EH (cell line): ENCODE data around the gene IGSF3.
"Not testable (repeated sequence)": the region's sequence is repeated elsewhere in the genome, so short reads cannot be mapped to it uniquely, and the experiment has no call there.

ENCODE experiments used
- DNase-seq: peaks from one replicate; pipeline ENCODE4 v3.0.0-alpha.2; 2015; ENCODE audit warnings: low read depth

The IGSF3 gene

DNA sequence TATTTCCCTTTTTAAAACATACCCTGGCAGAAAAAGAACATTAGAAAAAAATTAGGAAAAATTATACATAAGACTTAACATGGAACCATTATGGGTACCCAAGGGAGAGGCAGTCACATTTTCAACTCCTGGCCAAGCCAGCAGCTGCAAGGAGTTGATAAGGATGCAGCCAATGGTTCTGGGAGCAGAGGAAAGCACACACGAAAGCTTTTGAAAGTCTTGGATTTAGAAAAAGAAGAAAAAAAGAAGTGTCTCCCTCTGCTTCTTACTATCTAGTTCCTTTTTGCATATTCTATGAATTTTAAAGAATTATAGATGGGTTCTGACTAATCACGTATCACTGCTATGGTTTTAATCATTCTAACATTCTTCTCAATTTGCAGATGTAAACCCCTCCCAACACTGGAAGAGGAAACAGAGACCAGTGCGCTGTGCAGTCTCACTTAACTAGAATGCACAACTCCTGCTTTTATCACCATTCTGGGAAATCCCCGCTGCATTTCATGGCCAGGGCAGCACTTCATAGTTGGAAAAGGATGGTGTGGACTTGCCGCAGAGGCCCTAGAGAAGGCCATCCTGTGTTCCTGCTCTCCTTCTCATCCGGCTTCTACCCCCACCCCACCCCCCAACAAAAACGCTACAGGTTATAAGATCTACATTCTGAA lies 94.0 kb downstream of the IGSF3 start:
- DNase-seq, result peak; percentile 43

DNA sequence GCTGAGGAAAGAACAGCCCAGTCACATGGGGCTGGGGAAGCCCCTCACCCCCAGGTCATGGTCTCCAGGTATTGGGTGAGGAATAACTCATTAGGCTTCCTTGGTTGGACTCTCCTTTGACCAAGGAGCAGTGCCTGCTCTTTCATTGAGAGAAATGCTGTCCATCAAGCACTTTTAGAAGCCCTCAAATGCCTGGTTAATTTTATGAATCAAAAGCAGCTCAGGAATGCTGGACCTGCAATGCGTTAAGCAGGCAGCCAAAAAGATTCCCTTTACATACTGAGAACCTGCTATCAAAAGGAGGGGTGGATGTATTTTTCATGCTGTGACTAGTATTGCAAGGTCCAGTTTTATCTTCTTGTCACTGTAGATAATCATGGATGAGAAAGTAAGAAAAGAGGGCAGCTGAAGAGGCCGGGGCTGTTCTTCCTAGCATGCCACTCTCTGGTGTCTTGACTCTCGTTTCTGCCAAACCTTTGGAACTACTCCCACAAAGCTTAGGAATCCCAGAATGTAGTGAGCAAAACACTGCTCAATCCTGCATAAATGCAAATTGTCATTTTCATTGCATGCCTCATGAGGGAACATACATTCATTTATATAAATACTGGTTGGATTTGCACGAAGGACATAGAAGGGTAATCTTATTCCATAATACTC lies 94.6 kb downstream of the IGSF3 start:
- DNase-seq, result peak; percentile 11

DNA sequence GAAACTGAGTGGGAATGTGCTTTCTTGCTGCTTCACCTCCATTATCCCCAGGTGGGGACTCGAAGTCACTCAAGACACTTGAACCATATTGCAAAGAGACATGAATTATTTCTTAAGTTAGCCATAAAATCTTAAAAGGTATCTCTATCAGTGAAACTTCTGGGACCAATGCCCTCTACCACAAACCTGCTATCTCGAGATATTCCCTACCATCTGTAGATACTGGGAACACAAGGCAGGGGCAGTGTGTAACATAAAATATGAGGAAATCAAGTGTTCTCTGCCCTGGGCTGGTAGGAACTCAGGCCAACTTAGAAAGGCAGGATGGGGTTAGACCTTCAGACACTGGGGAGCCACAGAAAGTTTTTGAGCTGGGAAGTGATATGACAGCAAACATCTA lies 95.4 kb downstream of the IGSF3 start:
- DNase-seq, result no peak

DNA sequence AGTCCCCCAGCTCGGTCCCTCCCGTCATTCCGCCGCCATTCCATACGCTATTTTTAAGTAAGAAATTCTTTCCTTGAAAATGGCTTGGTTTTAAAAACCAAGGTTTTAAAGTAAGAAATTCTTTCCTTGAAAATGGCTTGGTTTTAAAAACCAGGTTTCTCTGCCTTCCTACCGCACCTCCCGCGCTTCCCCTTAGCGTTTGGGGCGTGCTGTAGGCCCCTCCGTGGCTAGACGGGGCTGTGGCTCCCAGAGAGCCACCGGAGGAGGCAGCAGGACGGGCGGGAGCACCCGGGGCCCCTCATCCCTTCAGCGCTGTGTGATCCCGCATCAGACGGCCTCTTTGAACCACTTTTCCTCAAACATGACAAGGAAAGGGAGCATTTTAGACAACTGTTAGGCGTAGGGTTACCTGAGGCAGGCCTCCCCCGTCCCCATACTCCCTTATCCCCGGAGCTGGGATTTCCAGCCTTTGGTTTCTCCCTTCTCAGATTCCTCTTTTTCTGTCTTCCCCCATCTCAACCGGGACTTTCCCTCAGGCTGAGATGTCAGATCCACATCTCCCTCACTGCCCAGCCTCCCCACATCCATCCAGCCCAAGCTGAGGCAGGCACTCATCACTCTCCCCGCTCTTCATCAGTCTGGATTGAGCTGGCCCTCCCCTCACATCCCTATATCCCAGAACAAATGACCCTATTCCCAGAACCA lies 96.2 kb downstream of the IGSF3 start:
- DNase-seq, result no peak

DNA sequence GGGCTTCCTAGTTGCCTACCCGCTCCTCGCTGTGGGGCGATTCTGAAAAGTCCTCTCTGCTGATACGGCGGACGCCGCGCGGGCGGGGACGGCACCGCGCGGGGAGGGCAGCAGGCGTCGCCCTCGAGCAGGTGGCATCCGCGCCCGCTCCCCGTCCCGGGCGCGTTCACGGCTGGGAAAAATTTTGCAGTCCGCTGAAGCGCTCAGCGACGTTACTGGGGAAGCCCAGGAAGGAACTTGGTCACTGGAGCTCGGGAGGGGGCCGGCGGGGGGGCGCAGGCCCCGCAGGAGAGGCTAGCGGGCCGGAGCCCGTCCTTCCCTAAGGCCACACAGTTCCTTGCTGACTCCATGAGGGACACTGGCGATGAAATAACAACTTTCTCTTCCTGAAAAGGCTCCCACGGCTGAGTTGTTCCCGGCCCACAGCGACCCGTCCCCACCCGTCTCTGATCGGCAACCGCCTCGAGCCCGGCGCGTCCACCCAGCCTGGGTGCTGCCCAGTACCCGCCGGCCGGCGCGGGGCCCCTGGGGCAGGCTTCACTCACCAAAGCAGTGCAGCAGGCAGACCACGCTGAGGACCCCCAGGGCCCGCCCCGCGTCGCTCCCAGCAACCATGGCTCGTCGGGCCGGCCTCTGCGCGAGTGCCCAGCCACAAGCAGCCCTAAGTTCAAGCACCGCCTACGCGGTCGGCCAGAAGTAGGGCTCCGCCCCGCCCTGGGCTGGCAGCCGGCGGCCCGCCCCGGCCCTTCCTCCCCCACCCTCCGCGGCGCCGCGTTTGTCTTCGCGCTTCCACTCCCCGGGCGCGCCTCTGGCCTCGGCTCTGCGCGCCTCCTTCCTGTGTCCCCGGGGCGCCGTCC lies 96.9 kb downstream of the IGSF3 start, which contains the start of gene CD58:
CD58 (minus strand) TSS at position 669 of the 857 bp plus-strand sequence; CDS start at position 615, 54 bp downstream.
- peak; percentile 86 for DNase-seq

DNA sequence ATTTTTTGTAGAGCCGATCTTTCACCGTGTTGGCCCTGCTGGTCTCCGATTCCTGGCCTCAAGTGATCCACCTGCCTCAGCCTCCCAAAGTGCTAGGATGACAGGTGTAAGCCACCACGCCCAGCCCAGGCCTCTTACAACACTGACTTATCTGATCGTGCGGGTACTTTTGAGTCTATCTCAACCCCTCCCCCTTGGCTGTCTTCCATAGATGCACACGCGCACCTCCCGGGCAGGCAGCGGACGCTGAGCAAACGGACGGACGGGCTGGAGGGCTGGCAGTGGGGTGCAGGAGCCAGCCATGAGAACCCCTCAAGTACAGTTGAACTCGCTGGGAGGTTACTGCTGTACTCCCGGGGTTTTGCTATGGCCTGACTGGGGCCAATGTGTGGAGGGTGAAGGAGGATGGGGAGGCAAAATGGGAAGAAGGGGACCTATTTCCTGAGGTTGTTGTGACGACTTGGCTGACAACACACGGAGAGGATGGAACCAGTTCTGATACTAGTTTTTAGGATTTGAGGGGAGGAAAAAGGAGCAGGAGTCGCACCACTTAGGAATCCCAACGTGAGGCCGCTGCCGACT lies 97.7 kb downstream of the IGSF3 start:
- no peak for DNase-seq

DNA sequence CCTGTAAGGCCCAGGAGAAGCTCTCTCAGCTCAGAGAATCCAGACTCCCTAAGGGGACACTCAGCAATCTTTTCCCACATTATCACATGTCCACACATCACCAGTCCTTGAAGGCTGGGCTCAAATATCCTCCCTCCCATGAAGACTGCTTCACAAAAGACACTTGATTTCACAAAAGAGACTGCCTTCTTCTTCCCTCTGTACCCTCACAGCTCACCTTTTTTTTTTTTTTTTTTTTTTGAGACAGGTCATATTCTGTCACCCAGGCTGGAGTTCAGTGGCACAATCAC lies 98.2 kb downstream of the IGSF3 start:
- no peak for DNase-seq

DNA sequence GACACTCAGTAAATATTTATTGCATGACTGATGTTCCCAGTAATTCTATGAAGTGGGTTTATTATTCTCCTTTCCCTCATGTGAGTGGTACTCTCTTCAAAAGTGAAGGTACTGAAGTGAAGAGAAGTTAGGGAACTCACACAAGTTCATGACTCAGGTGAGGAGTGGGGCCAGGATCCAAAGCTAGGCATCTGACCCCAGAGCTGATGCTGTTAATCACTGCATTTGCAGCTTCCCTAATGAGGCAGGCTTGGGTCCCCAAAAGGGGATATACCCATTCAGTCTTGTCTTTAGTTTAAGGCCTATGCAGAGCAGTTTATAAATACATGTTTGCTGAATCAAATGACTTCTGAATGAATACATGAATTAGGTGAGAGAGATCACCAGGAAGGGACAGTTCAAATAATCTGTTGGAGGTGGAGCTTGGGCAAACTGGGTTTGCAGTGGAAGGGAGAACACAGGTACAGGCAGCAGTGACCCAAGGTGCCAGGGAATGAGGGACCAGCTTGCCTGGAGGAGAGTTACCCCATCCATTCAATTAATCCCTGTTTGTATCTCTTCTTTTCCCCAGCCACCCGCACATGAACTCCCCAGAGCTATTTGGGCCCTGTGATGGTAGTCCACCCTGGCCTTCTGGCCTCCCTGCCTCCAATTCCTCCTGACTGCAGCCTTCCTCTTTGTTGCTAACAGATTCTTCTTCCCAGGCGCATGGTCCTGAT lies 98.7 kb downstream of the IGSF3 start:
- no peak for DNase-seq

DNA sequence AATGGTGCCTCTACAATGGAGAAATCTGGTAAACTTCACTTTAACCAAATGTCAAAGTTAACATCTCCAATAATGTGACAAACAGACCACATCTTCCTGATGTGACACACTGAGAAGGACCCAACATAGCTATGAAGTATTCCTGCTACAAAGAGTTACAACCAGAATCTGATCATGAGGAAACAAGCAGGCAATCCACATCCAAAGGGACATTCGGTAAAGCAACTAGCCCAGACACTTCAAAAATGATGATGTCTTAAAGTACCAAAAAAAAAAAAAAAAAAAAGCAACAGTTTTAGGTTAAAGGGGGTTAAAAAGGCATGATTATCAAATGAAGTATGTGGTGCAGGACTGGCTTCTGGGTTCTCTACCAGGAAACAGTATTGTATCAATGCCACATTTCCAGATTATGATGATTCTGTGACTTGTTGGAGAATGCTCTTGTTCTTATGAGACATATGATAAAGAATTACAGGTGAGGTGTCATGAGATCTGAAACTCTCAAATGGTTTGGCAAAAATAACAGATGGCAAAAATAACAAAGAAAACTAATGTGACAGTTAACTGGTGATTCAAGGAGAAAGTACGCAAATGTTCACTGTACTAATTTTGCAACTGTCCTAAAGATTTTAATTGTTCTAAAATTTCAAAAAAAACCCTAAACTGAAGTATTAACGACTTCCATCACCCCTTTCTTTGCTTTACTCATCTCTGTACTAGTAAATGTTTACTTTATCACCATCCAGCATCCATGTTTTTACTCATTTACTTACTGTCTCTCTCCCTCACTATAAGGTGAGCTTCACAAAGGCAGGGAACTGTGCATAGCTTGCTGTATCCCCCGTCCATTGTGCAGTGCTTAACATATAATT lies 99.5 kb downstream of the IGSF3 start:
- no peak for DNase-seq

DNA sequence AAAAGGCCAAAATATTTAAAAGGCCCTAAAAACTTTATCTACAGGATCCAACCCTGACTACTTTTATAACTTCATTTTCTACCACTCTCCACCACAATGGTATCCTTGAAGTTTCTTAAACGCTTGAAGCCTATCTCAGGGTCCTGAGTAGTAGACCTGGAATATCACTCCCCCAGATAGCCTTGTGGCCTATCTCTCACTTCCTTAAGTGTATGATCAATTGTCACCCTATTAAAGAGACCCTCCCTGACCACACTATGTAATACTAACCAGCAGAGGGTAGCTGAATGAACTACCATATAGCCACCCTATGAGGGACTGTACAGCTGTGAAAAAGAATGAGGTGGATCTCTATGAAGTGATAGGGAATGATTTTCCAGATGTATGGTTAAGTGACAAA lies 102.3 kb downstream of the IGSF3 start:
- DNase-seq, result no peak

DNA sequence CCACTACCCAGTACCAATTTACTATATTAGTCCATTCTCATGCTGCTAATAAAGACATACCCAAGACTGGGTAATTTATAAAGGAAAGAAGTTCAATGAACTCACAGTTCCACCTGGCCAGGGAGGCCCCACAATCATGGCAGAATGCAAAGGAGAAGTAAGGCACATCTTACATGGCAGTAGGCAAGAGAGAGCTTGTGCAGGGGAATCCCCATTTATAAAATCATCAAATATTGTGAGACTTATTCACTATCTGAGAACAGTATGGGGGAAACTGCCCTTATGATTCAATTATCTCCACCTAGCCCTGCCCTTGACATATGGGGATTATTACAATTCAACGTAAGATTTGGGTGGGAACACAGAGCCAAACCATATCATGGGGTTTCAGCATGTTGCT lies 103.1 kb downstream of the IGSF3 start:
- no peak for DNase-seq

DNA sequence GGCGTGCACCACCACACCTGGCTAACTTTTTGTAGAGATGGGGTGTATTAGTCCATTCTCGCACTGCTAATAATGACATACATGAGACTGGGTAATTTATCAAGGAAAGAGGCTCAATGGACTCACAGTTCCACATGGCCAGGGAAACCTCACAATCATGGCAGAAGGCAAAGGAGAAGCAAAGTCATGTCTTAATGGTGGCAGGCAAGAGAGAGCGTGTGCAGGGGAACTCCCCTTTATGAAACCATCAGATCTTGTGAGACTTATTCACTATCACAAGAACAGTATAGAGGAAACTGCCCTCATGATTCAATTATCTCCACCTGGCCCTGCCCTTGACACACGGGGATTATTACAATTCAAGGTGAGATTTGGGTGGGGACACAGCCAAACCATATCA lies 105.1 kb downstream of the IGSF3 start:
- DNase-seq, result not testable (repeated sequence)

DNA sequence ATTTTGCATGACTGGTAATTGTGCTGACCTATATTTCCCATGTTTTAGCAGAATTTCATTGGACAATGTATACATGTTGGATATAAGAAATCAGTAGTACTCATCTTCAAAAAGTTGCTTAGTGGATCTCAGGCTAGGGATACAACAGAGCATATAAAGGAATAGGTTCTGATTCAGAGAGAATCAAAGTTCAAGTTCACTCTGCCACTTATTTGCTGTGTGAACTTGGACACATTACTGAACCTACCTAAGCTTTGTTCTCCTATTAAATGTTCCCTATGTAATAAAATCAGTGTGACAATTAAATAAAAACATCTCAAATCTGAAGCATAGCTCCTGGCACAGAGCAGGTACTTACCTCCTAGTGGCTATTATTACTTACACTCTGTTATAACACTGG lies 106.0 kb downstream of the IGSF3 start:
- no peak for DNase-seq

DNA sequence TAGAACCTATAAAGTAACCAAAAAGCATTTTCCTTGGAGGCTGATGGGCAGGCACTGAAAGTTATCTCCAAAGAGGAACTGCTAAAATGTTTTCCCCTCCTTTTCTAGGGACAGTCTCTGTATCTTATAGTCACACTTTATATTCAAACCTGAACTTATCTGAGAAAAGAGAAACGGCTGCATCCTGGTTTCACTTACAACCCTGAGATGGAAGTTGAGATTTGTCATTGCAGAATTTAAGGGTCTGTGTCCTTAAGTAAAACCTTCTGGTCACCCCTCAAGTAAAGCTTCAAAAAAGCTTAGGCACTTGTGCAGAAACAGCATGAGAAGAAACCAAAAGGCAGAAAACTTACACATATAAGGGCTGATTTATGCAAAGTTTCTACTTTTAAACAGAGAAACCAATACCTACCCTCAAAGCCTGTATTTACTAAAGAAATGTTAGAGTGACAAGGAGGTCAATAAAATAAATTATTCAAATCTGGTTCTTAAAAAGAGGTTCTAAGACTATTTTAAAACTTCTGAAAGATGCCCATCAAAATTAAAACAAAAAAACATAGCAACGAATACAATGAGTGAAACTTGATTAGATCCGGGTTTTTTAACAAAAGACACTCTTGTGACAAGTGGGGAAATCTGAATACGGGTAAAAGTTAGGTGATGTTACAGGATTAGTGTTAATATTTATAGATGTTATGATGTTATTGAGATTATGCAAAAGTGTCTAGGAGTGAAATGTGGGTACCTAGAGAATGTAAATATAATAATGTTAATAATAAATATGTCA lies 106.6 kb downstream of the IGSF3 start:
- no peak for DNase-seq

DNA sequence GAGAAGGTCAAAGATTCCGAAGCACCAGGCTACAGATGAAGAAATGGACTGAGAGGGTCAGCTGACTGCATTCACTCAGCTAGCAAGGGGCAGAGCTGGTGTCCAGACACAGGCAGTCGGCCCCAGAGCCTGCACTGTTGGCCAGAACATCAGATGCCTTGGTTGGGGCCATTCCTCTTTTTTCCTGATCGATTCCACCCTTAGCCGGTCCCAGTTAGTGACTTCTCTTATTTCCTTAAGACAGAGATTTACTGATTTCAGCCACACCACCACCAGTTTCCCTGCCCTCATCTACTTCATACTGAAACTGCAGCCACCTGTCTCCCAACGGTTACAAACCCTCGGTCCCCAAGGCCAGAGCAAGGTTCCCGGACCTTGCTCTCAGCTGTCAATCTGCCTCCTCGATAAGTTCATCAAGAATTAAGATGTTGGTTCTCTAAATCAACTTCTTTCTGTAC lies 108.2 kb downstream of the IGSF3 start:
- DNase-seq, result no peak

DNA sequence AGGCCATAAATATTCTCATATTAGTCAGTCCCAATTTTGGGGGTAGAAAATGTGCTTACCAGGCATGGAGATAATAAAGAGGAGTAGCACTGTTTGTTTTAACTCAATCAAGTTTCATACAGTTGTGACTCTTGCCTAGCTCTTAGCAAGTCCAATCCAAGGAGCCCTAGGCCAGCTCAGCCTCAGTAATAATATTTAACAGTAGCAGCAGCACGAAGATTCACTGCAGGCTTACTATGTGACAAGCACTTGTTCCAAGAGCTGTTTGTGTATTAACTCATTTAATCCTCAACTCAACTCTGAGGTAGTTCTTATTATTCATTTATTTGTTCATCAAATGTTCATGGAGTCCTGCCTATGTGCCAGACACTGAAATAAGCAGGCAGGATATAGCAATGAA lies 109.0 kb downstream of the IGSF3 start:
- DNase-seq, result no peak

DNA sequence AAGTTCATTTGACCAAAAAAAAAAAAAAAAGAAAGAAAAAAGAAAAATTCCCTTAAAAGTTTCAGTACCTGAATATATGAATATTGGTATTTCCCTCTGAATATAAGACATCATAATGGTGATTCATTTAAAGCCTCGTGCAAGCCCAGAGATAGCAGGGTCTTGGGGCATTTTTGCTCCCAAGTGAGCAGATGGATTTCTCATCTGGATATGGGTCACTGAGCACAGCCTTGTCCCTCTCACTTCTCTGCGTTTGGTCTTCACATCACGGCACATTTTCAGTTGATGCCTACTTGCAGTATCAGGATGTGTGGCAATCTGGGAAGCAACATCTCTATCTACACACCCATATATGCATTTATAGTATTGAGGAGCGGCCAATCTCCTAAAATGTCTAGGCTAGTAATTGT lies 109.4 kb downstream of the IGSF3 start:
- DNase-seq, result no peak

DNA sequence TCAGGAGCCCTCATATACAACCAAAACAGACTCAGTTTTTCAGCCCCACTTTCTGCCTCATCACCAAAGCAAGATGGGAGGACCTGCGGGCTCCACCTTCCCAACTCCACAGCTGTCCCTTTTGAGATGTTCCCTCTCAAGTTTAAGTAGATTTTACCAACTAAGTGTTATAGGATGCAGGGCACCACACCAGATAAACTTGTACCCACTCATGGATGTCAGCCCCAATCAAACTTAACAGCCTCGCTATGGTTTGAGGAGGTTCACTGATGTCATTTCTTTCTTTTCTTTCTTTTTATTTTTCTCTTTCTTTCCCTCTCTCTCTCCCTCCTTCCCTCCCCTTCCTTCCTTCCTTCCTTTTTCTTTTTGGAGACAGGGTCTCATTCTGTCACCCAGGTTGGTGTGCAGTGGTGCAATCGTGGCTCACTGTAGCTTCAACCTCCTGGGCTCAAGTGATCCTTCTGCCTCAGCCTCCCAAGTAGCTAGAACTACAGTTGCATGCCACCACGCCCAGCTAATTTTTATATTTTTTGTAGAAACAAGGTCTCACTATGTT lies 110.1 kb downstream of the IGSF3 start:
- no peak for DNase-seq

DNA sequence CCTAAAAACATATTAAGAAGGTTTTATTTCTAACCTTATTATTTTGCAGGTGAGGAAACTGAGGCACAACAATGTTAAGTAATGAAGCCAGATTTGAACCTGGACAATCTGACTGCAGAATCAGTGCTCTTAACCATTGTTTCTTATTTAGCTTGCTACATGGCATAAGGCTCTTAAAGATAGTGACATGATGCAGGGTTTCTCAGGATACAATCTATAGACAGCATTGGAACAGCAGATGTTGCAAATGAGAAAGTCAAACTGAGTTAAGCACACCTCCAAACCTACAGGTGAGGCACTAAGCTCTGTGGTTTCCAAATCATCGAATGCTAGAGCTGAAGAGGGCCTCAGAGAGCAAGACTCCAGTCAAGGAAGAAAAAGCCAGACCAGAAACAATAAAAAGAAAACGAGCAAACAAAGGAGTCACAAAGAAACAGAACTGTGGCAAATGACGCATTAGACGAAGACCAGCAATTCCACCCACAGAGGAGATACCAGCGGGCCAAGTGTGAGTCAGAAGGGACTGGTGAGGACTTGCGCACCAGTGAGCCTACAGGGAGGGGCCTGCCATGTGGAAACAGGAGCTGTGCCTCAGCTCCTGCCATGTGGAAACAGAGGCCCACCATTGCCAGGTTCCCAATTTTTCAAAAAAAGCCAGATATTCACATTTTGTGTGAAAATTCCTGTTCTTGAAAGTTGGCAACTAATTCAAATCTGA lies 111.1 kb downstream of the IGSF3 start:
- peak; percentile 54 for DNase-seq
